OCI-LY7 (cell line): ENCODE data around the gene OR4D2.

Source experiments
- EZH2phosphoT487 ChIP-seq: fragments of 200-600 bp; sonication (generic); IDR thresholded peaks from 2 replicates; pipeline ENCODE4 v1.6.1; 2018; ENCODE audit warnings: low read depth, borderline replicate concordance, mild to moderate bottlenecking, mixed run types, antibody characterized with exemption, low read length, moderate library complexity, mixed read lengths
- TF ChIP-seq, protein P1 (sequence below): fragments of 200-600 bp; sonication (generic); conservative IDR thresholded peaks from 2 replicates; pipeline ENCODE4 v1.5.1; 2014; ENCODE audit warnings: mild to moderate bottlenecking, antibody characterized with exemption, low read length, moderate library complexity, mixed read lengths

GRCh38 chr17:58196610-58197009 is 29.8 kb downstream of the OR4D2 start:
- TF ChIP-seq, protein P1, sequence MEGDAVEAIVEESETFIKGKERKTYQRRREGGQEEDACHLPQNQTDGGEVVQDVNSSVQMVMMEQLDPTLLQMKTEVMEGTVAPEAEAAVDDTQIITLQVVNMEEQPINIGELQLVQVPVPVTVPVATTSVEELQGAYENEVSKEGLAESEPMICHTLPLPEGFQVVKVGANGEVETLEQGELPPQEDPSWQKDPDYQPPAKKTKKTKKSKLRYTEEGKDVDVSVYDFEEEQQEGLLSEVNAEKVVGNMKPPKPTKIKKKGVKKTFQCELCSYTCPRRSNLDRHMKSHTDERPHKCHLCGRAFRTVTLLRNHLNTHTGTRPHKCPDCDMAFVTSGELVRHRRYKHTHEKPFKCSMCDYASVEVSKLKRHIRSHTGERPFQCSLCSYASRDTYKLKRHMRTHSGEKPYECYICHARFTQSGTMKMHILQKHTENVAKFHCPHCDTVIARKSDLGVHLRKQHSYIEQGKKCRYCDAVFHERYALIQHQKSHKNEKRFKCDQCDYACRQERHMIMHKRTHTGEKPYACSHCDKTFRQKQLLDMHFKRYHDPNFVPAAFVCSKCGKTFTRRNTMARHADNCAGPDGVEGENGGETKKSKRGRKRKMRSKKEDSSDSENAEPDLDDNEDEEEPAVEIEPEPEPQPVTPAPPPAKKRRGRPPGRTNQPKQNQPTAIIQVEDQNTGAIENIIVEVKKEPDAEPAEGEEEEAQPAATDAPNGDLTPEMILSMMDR: no peak
- TF ChIP-seq EZH2phosphoT487: no peak
